ENCODE measurements around the gene ELF2. TPM values are rescaled to one million over a fixed set of nuclear protein-coding genes. Genes with fewer than 3 reads are reported as not detected.
"Not testable (repeated sequence)": the region's sequence is repeated elsewhere in the genome, so short reads cannot be mapped to it uniquely, and the experiment has no call there.

ELF2 gene
- total RNA-seq, 1 donor from 2014 or later, result 52.8 TPM

DNA sequence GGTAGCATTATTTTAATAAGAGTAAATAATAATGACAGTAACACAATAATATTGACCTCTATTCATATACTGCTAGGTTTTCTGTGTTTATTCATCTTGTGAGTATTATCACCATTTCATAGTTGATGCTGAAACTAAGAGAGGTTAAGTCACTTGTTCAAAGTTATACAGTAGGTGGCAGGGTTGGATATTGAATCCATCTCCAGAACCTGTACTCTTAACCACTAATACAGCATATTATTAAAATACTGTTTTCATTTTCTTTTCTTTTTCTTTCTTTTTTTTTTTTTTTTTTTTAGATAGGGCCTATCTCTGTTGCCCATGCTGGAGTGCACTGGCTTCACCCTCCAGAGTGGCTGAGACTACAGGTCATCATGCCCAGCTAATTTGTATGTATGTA lies 7.1 kb upstream of the ELF2 start:
- peak; percentile 40 for DNase-seq

DNA sequence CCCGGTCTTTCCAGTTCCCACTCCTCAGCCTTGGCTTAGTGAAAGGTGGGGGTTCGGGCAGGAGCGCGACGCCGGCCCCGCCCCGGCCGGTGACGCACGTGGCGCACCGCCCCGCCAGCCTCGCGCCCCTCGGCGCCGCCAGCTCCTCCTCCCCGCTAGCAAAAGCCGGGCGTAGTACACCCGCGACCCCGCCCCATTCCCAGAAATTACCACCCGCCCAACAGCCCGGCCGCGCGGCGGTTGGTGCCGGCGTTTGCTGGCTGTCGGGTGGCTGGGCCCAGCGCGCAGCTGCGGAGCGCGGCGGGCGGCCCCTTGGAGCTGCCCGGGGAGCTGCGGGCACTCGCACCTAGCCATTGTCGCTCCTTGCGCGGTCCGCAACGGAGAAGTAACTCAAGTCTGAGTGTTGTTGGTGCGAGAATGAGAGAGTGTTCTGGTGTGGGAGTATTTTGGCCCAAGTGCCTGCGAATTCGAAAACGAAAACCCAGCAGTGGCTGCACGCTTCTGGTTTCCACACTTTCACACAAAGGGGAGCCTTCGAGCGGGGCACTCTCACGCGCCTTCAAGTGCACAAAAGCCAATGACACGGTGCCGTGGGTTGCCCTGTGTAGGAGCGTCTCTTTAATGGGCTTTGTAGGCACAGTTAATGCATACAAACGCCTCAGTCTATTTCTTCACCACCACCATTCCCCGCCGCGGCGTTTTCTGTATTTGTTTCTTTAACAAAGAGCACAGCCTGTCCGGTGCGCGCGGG lies 1.0 kb upstream of the ELF2 start:
- DNase-seq, result peak; percentile 96

DNA sequence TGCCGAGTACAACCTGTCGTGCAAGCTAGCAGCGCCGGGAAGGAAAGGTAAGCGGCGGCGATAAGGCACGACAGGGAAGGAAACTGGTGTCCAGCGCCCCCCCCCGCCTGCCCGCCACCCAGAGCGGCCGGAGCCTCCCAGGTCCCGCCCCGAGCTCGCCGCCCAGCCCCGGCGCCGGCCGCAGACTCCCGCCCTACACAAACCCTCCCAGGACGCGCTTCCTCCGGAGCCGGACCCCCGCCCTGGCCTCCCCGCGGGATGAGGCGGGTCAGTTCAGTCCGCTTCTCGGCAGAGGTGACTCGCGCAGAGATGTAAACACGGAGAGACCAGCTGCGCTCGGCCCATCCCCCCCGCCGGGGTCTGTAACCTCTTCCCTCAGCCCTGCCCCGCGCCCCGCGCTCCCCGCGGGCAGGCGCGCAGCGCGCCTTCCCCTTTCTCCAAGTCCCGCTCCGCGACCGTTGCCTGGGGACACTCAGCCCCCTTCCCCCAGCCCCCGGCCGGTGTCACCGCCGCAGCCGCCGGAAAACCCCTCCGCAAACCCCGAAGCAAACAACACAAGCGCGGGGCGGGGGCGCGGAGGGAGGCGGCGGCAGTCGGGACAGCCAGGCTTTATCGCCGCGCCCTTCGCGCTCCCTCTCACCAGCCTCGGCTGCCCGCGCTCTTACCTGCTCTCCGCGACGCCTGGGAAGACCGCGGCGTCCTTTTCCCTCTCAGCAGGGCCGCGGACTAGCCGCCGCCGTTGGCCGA lies 543 bp downstream of the ELF2 start:
- DNase-seq, result peak; percentile 80

DNA sequence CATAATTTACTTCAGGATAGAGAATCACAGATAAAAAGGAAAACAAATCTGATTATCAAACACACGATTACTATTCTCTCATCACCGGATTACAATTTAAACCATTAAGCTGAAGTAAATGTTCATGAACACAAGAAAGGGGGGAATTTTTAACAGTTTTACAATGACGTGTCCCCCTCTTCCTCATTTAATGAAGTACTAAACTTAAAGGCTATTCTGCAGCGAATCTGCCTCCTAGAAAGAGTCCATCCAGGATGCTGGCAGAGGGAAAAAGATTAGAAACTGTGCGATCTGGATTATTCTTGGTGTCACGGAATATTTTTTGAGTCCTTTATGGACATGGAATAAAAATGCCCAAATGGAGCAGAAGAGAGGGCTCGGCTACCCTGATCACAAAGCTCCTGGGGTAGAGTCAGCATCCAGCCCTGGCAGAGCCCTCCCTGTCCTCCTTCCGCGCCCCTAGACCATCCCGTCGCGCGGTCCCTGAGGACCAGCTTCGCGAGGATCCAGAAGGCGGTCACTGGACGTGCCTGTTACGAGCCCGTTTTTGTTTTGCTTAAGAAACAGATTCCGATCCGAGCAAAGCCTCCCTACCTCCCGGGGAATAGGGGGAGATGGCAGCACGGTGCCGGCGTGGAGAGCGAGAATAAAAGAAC lies 1.2 kb downstream of the ELF2 start:
- DNase-seq, result no peak

DNA sequence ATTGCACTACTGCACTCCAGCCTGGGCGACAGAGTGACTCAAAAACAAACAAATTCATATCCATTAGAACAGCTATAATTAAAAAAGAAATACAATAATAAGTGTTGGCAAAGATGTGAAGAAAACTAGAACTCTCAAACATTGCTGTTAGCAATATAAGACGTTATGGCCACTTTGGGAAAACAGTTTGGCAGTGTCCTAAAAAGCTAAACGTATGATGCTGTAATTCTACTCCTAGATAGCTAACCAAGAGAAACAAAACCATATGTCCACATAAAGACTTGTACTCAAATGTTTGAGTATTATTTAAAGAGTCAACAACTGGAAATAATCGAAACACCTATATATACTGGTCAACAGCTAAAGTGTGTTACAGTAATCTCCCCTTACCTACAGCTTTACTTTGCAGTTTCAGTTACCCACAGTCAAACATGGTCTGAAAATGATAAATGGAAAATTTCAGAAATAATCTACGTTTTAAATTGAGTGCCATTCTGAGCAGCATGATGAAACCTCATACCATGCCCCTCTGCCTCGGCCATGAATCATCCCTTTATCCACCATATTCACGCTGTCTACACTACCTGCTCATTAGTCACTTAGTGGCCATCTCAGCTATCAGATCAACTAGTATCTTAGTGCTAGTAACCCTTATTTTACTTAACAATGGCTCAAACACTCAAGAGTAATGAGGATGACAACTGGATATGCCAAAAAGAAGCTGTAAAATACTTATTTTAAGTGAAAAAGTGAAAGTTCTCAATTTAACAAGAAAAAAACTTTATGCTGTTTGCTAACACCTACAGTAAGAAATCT lies 4.9 kb downstream of the ELF2 start:
- no peak for DNase-seq

DNA sequence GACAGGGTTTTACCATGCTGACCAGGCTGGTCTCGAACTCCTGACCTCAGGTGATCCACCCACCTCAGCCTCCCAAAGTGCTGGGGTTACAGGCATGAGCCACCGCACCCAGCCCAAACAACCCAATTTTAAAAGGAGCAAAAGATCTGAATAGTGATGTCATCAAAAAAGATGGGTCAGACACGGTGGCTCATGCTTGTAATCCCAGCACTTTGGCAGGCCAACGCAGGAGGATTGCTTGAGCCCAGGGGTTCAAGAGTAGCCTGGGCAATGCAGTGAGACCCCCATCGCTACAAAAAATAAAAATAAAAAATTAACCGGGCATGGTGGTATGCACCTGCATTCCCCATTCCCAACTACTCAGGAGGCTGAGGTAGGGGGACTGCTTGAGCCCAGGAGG lies 6.1 kb downstream of the ELF2 start:
- DNase-seq, result no peak

DNA sequence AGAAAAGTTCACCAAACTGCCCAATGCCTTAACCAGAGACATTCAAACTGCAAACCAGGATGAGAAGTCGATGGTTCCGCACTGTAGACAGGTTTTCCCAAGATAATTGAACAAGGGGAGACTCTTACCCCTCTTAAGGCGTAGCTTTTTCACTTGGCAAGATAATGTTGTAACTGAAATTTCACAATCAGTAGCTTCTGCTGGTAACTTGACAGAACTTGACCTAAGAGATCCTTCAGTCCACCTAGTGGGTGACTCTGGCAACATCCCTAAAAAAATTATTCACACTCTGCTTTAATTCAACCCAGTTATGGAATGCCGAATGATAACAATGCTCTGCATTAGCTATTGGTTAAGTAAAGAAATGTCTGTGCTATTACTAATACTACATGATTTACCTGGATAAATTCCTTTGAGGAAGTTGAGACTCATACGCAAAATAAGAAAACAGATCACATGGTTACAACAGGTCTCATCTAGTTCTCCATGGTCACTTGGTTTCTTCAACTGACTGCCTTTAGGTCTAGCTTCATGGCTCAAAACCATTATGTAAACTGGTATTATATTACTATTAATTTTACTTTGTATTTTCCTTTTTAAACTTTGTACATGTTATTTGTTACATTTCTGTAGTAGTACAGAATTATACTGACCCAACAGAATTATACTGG lies 9.1 kb downstream of the ELF2 start:
- peak; percentile 61 for DNase-seq

DNA sequence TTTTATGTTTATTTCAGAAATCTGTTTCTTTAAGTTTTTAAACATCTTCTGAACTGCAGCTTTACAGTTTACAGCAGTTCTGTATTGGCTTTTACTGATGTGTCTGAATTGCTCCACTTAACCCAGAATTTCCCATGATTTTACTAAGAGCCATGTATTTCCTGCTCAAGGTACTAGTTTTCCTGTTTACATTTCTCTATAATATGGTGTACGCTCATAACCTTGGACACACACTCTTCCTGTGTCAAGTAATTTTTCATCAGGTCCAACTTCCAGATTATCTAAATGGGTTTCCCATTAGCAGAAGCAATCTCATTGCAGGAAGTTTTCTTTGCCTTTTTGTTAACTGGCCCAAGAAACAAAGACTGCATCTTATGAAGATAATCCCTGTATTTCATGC lies 12.3 kb downstream of the ELF2 start:
- peak; percentile 49 for DNase-seq

DNA sequence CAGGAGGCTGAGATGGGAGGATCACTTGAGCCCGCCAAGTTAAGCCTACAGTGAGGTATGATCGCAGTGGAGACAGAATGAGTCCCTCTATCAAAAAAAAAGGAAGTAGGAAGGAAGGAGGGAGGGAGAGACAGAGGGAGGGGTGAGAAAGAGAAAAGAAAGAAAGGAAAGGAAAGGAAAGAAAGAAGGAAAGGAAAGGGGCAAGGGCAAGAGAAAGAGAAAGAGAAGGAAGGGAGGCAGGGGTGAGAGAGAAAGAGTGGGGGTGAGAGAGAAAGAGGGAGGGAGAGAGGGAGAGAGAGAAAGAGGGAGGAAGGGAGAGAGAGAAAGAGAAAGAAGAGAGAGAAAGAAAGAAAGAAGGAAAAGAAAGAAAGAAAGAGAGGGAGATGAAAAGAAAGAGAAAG lies 13.2 kb downstream of the ELF2 start:
- DNase-seq, result no peak

DNA sequence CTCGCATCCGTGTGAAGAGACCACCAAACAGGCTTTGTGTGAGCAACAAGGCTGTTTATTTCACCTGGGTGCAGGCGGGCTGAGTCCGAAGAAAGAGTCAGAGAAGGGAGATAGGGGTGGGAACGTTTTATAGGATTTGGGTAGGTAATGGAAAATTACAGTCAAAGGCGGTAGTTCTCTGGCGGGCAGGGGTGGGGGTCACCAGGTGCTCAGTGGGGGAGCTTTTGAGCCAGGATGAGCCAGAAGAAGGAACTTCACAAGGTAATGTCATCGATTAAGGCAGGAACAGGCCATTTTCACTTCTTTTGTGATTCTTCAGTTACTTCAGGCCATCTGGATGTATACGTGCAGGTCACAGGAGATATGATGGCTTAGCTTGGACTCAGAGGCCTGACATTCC lies 19.0 kb downstream of the ELF2 start:
- DNase-seq, result not testable (repeated sequence)

DNA sequence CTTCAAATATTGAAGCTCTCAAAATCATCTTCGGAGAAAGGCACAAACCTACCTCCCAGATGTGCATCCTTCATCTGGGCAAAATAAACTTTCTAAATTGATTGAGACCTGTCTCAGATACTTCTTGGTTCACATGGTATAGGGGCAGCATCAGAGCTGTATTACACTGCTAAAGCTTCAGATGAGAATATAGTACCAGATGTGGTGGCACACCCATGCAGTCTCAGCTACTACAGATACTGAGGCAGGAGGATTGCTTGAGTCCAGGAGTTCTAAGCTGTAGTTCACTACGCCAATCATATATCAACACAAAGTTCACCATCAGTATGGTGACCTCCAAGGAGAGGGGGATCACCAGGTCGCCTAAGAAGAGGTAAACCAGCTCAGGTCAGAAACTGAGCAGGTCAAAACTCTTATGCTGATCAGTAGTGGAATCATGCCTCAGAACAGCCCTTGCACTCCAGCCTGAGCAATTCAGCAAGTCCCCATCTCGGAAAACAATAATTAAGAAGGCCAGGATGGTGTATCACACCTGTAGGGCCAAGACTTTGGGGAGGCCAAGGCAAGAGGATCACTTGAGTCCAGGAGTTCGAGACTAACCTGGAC lies 22.0 kb downstream of the ELF2 start:
- DNase-seq, result no peak

DNA sequence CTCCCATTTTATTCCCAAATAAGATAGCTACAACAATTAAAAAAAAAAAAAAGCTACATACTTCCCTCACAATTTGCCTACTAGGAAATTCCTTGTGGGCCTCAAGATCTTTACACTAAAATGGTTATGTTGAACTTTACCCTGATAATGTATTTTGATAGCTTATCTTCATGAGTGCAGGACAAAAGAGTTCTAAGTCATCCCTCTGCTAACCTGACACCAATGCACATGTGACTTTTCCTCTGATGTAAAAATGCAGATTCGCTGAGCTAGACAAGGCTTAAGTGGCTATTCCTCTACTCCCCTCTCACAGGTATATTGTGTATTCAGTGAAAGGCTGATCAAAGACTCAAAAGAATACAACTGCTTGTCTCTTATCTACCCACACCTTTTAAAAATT lies 22.5 kb downstream of the ELF2 start:
- DNase-seq, result no peak

DNA sequence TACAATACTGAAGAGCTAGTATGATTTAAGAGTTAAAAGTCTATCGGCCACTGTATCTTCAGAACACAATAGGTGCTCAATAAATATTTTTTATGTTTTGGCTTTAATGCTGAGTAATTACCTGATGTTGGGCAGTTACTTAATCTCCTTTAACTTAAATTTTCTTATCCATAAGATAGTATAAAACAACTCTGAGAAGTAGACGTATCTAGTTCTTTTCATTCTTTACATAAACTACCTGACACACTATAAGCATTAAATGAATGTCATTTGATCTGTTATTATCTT lies 22.9 kb downstream of the ELF2 start:
- no peak for DNase-seq

DNA sequence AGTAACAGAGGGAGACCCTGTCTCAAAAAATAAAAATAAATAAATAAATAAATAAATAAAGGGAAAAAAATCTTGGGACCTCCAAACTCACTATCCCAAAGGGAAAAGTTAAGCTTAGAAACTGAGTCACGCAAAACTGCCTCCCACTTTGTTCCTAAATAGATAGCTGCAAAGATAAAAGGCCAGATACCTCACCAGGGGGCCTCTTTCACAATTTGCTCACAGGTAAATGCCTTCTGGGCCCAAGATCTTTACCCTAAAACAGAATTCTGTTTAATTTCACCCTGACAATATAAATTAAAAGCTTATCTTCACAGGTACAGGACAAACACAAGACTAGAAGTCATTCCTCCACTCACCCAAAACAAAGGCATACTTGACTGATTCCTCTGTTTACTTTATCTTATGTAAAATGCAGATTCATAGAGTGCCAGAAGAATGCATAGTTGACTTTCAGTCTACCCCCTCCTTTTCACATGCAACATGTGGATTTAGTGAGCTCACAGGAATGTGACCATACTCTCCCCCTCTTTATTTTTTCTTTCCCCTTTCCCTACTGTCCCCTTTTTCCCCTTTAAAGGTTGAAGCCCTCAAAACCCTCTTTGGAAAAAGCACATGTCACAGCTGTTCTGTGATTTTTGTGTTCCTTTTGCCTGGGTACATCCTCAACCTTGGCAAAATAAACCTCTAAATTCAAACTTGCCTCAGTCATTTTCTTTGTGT lies 23.4 kb downstream of the ELF2 start:
- no peak for DNase-seq

DNA sequence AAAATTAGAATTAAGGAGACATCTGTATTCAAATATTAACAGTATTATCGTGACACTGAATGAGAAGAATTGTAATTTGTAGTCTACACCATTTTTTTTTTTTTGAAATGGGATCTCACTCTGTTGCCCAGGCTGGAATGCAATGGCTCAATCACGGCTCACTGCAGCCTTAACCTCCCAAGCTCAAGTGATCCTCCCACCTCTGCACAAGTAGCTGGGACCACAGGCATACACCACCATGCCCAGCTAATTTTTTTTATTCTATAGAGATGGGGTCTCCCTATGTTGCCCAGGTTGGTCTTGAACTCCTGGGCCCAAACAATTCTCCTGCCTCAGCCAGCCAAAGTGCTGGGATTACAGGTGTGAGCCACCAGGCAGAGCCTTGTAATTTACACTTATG lies 24.8 kb downstream of the ELF2 start:
- no peak for DNase-seq

DNA sequence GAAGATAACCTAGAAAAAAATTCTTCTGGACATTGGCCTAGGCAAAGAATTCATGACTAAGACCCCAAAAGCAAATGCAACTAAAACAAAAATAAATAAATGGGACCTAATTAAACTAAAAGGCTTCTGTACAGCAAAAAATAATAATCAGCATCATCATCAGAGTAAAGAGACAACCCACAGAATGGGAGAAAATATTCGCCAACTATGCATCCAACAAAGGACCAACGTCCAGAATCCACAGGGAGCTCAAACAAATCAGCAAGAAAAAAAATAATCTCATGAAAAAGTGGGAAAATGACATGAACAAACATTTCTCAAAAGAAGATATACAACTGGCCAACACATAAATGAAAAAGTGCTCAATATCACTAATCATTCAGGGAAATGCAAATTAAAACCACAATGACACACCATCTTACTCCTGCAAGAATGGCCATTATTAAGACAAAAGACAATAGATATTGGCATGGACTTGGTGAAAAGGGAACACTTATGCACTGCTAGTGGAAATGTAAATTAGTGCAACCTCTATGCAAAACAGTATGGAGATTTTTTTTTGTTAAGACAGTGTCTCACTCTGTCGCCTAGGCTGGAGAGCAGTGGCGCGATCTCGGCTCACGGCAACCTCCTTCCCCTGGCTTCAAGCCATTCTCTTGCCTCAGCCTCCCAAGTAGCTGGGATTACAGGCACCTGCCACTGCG lies 29.9 kb downstream of the ELF2 start:
- DNase-seq, result no peak

DNA sequence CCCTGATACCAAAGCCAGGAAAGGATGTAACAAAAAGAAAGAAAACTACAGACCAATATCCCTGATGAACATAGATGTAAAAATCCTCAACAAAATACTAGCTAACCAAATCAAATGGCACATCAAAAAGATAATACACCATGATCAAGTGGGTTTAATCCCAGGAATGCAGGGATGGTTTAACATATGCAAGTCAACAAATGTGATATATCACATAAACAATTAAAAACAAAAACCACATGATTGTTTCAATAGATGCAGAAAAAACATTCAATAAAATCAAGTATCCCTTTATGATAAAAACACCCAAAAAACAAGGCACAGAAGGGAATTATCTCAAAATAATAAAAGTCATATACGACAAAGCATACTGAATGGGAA lies 31.5 kb downstream of the ELF2 start:
- DNase-seq, result no peak

DNA sequence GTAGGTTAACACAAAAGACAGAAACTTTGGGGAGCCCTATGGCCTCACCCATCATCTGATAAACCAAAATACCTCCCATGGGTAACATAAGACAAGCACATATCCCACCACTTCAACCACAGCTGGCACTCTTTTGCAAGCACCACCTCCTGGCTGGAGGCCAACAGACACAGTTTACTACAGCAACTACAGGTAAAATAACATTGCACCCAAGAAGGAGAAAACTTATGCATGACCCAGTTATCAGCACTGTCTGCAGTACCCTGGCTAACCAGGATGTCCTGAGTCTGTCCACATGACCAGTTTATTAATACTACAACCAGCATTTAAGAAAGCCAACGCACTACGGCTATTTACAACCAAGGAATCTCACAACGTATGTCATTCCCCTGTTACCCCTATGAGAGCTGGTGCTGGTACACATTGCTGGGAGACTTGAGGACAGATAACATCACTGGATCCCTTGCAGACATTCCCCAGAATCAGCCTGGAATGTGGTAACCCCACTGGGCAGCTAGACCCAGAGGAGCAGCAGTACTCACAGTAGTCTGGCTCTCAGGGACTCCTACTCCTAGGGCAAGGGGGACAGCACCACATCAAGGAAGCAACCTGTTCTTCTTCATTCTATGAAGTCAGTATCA lies 32.0 kb downstream of the ELF2 start:
- DNase-seq, result no peak

DNA sequence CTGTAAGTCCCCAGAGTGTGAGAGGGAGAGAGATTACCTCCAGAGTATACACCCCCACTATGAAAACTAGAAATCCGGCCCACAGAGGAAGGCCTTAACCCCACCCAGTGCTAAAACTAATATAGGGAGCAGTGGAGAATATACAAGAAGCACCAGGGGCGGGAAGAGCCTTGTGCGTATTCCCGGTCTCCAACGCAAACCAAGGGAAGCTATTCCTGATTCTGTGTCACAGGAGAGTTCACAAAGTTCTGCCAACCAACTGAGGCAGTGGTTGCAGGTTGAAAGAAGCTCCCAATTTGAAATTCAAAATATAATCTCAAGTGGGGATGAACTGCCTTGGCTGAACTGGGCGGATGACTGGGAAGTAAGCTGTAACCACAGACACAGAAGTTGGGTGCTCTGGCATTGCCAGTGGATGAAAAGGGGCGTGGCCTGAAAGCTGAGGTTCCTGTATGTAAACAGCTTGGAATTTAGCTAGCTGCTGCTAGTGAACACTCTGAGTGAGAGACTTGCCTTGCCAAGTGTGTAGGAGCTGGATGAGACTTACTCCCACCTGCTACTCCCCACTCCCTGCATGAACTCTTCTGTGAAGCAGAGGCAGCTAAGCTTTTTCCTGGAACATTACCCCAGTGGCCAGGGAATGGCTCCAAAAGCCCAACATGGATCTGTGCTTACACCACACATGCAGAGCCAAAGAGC lies 32.7 kb downstream of the ELF2 start:
- DNase-seq, result no peak

DNA sequence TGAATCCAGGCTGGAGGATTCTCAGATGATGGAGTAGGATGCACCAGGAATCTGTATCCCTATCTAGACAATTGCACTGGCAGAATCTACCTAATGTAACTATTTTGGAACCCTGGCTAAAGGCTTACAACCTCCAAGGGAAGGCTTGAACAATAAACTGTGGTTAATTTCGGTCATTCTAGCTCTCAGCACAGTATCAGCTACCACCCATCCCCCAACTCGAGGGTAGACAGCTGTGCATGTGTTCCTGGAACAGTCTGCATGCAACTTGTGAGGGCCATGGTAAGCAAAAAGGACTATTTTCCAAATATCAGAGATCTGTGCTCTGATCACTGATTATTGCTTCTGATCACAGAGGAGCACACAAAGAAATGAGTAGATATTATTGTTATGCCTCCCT lies 34.0 kb downstream of the ELF2 start:
- no peak for DNase-seq
